MM.1S (cell line): ENCODE results near the gene EPHA7.

Experiments
- EZH2 ChIP-seq: fragments of 300-600 bp; sonication (generic); optimal IDR thresholded peaks from 2 replicates; pipeline ENCODE3; 2017; ENCODE audit warnings: low read depth, mild to moderate bottlenecking, antibody characterized with exemption, low read length, mixed read lengths
- EZH2phosphoT487 ChIP-seq: fragments of 300-600 bp; sonication (generic); IDR thresholded peaks from 2 replicates; pipeline ENCODE4 v1.6.1; 2018; ENCODE audit warnings: antibody characterized with exemption, low read length
- TF ChIP-seq, protein P1 (sequence below): fragments of 300-600 bp; sonication (generic); IDR thresholded peaks from 2 replicates; pipeline ENCODE4 v1.5.1; 2016; ENCODE audit warnings: antibody characterized with exemption, low read length, mixed read lengths

DNA sequence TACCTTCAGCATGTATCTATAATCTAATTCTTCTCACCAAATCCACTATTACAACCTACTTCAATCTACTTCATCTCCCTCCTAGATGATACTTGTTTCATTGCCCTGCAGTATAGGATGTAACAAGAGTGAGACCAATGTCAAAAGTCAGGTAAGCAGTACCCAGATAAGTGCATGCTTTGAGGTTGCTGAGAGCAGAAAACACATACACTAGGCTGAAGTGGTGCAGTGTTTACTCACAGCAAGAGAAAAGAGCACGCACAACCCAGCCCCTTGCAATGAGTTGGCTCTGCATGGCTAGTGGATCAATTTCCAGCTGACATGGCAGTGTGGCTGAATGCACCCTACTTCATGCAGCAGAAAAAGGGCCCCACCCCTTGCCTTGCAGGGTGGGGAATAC, 199.9 kb downstream of the EPHA7 start:
- TF ChIP-seq, protein P1, sequence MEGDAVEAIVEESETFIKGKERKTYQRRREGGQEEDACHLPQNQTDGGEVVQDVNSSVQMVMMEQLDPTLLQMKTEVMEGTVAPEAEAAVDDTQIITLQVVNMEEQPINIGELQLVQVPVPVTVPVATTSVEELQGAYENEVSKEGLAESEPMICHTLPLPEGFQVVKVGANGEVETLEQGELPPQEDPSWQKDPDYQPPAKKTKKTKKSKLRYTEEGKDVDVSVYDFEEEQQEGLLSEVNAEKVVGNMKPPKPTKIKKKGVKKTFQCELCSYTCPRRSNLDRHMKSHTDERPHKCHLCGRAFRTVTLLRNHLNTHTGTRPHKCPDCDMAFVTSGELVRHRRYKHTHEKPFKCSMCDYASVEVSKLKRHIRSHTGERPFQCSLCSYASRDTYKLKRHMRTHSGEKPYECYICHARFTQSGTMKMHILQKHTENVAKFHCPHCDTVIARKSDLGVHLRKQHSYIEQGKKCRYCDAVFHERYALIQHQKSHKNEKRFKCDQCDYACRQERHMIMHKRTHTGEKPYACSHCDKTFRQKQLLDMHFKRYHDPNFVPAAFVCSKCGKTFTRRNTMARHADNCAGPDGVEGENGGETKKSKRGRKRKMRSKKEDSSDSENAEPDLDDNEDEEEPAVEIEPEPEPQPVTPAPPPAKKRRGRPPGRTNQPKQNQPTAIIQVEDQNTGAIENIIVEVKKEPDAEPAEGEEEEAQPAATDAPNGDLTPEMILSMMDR = no peak
- TF ChIP-seq EZH2 (no peak), EZH2phosphoT487 (no peak)
